ENCODE results near the gene SAP30L.
A peak's percentile ranks its signal among the peaks of the same experiment; 100 is the strongest.

SAP30L gene

GRCh38 chr5:154460172-154460571, 14.4 kb downstream of the SAP30L start:
- DNase-seq (ENCODE audit: extremely low read depth in 1 of 2, low read depth in 1 of 2) = no peak

- DNase-seq (ENCODE audit: extremely low read depth in 1 of 2, low read depth in 1 of 2) = no peak
These were observed 15.7 kb downstream of the SAP30L start for GRCh38 chr5:154461531-154461930.

- DNase-seq (ENCODE audit: extremely low read depth in 1 of 2, low read depth in 1 of 2) = no peak
These were observed 18.6 kb downstream of the SAP30L start for GRCh38 chr5:154464438-154464837.

- DNase-seq (ENCODE audit: extremely low read depth in 1 of 2, low read depth in 1 of 2) = no peak
These were observed 19.4 kb downstream of the SAP30L start for GRCh38 chr5:154465169-154465568.

- DNase-seq (ENCODE audit: extremely low read depth in 1 of 2, low read depth in 1 of 2) = no peak
These were observed 20.4 kb downstream of the SAP30L start for GRCh38 chr5:154466147-154466546.

- DNase-seq (ENCODE audit: extremely low read depth in 1 of 2, low read depth in 1 of 2) = no peak
These were observed 20.9 kb downstream of the SAP30L start for GRCh38 chr5:154466671-154467070.

- peak in 1 of 2 donors; percentile 68 for DNase-seq (ENCODE audit: extremely low read depth in 1 of 2, low read depth in 1 of 2)
These were observed 22.0 kb downstream of the SAP30L start for GRCh38 chr5:154467655-154468354.

- DNase-seq (ENCODE audit: extremely low read depth in 1 of 2, low read depth in 1 of 2) = no peak
These were observed 24.3 kb downstream of the SAP30L start for GRCh38 chr5:154470137-154470536.

- DNase-seq (ENCODE audit: extremely low read depth in 1 of 2, low read depth in 1 of 2) = no peak
These were observed 25.4 kb downstream of the SAP30L start for GRCh38 chr5:154470947-154471870.

GRCh38 chr5:154472871-154473580, 27.2 kb downstream of the SAP30L start:
- no peak for DNase-seq (ENCODE audit: extremely low read depth in 1 of 2, low read depth in 1 of 2)

- no peak for DNase-seq (ENCODE audit: extremely low read depth in 1 of 2, low read depth in 1 of 2)
These were observed 27.9 kb downstream of the SAP30L start for GRCh38 chr5:154473581-154474283.

GRCh38 chr5:154474396-154475334, 28.9 kb downstream of the SAP30L start:
- no peak for DNase-seq (ENCODE audit: extremely low read depth in 1 of 2, low read depth in 1 of 2)

- DNase-seq (ENCODE audit: extremely low read depth in 1 of 2, low read depth in 1 of 2) = no peak
These were observed 30.0 kb downstream of the SAP30L start for GRCh38 chr5:154475591-154476353.

- DNase-seq (ENCODE audit: extremely low read depth in 1 of 2, low read depth in 1 of 2) = no peak
These were observed 30.8 kb downstream of the SAP30L start for GRCh38 chr5:154476354-154477205.

GRCh38 chr5:154477382-154478223, 31.8 kb downstream of the SAP30L start:
- no peak for DNase-seq (ENCODE audit: extremely low read depth in 1 of 2, low read depth in 1 of 2)

GRCh38 chr5:154478224-154478565, 32.4 kb downstream of the SAP30L start, which contains the start of gene HAND1:
HAND1 (minus strand) TSS chr5:154478227; CDS start chr5:154478008, 219 bp downstream.
- DNase-seq (ENCODE audit: extremely low read depth in 1 of 2, low read depth in 1 of 2) = no peak

GRCh38 chr5:154478752-154479159, 33.0 kb downstream of the SAP30L start:
- no peak for DNase-seq (ENCODE audit: extremely low read depth in 1 of 2, low read depth in 1 of 2)
